HCT116 (cell line): ENCODE measurements around the gene PTPN4. TPM values are rescaled to one million over a fixed set of nuclear protein-coding genes. Genes with fewer than 3 reads are reported as not detected.

Experiments used
- ATAC-seq: fragments of 200-7000 bp; cut with Tn5 transposase; 2 replicates; pipeline ENCODE4 v1.9.1; 2020; ENCODE audit warnings: mild to moderate bottlenecking, moderate library complexity
- BruUV-seq: library from RNA; stranded (reverse); fragments of 400-500 nt; replicated peaks from 2 replicates; lab custom pipeline; 2021; lab: Mats Ljungman, UMichigan
- CTCF ChIA-PET: fragments of 300-600 bp; sonication (Branson Sonifier 250); formaldehyde crosslinking; loops from one replicate; lab custom pipeline; 2021; ENCODE audit warnings: antibody characterized with exemption; lab: Charles Lee
- POLR2A ChIA-PET: fragments of 300-600, 350-600 bp; sonication (Branson Sonifier 250); formaldehyde crosslinking; loops from one replicate; lab custom pipeline; 2021; ENCODE audit warnings: antibody characterized with exemption; lab: Charles Lee
- RAD21 ChIA-PET, 2 experiments: fragments of 300-600 bp; sonication (Branson Sonifier 250); formaldehyde crosslinking; loops; one replicate each; lab custom pipeline; 2023; ENCODE audit warnings: low total read pairs in 2 of 2; ENCODE audit not compliant: uncharacterized antibody in 2 of 2, unreplicated experiment in 2 of 2, low non-redundant PET in 1 of 2; lab: Charles Lee
- DNase-seq: peaks from one replicate; pipeline ENCODE4 v3.0.0-alpha.2; 2010; ENCODE audit warnings: low read depth, low spot score
- H2AFZ ChIP-seq: fragments of 200-600 bp; shearing (Covaris generic), sonication (generic); 2 replicates; pipeline ENCODE4 v1.6.1; 2017; ENCODE audit warnings: low read depth, mixed run types, mixed read lengths, antibody characterized with exemption, low read length; ENCODE audit not compliant: poor library complexity, severe bottlenecking
- H3K27ac ChIP-seq: 2 replicates; pipeline ENCODE4 v1.5.1; 2012; ENCODE audit warnings: low read depth, low read length
- H3K27me3 ChIP-seq: fragments of 200-600 bp; sonication (generic); 2 replicates; pipeline ENCODE4 v1.6.1; 2016; ENCODE audit warnings: mixed run types, low read length, mixed read lengths; ENCODE audit not compliant: insufficient read depth
- H3K36me3 ChIP-seq, 2 experiments: fragments of 200-500 bp in 1 of 2; fragments of 200-600 bp in 1 of 2; sonication (Bioruptor generic) in 1 of 2; sonication (generic) in 1 of 2; 2 replicates each; pipeline versions ENCODE4 v1.5.1 to v1.6.1; 2014 to 2016; ENCODE audit warnings: low read length in 2 of 2, inconsistent platforms in 1 of 2, mixed read lengths in 1 of 2, mixed run types in 1 of 2; ENCODE audit not compliant: insufficient read depth in 2 of 2, control insufficient read depth in 1 of 2
- H3K4me1 ChIP-seq, 2 experiments: fragments of 200-600 bp in 1 of 2; sonication (generic) in 1 of 2; 2 replicates each; pipeline versions ENCODE4 v1.5.1 to v1.6.1; 2012 to 2017; ENCODE audit warnings: low read length in 2 of 2, inconsistent platforms in 1 of 2, mild to moderate bottlenecking in 1 of 2, mixed read lengths in 1 of 2, mixed run types in 1 of 2, moderate library complexity in 1 of 2; ENCODE audit not compliant: insufficient read depth in 2 of 2, control insufficient read depth in 1 of 2
- H3K4me2 ChIP-seq: fragments of 200-600 bp; sonication (generic); 2 replicates; pipeline ENCODE4 v1.6.1; 2017; ENCODE audit warnings: mixed run types, low read length, mixed read lengths
- H3K4me3 ChIP-seq, 2 experiments: fragments of 200-600 bp in 1 of 2; sonication (generic) in 1 of 2; replicated peaks in 1 of 2; 2 replicates each; pipeline ENCODE4 v1.5.1; 2011 to 2016; ENCODE audit warnings: low read length in 2 of 2, control low read depth in 1 of 2, low read depth in 1 of 2, mild to moderate bottlenecking in 1 of 2, mixed read lengths in 1 of 2, mixed run types in 1 of 2
- H3K79me2 ChIP-seq: fragments of 200-600 bp; sonication (generic); 2 replicates; pipeline ENCODE4 v1.6.1; 2017; ENCODE audit warnings: mild to moderate bottlenecking, mixed run types, low read length, moderate library complexity, mixed read lengths; ENCODE audit not compliant: insufficient read depth
- H3K9ac ChIP-seq: fragments of 200-600 bp; sonication (generic); 2 replicates; pipeline ENCODE4 v1.6.1; 2016; ENCODE audit warnings: low read length, mixed read lengths
- H3K9me2 ChIP-seq: fragments of 200-600 bp; sonication (generic), shearing (Covaris generic); 2 replicates; pipeline ENCODE4 v1.6.1; 2017; ENCODE audit warnings: mixed run types, mild to moderate bottlenecking, moderate library complexity; ENCODE audit not compliant: insufficient read depth
- H3K9me3 ChIP-seq, 2 experiments: fragments of 200-500 bp in 1 of 2; fragments of 200-600 bp in 1 of 2; sonication (Bioruptor generic) in 1 of 2; sonication (generic) in 1 of 2; 2 replicates each; pipeline ENCODE4 v1.6.1; 2014 to 2017; ENCODE audit warnings: low read length in 2 of 2, mixed read lengths in 2 of 2, inconsistent platforms in 1 of 2, low read depth in 1 of 2, mild to moderate bottlenecking in 1 of 2, mixed run types in 1 of 2, moderate library complexity in 1 of 2; ENCODE audit not compliant: control insufficient read depth in 1 of 2, insufficient read depth in 1 of 2
- H4K20me1 ChIP-seq: fragments of 200-600 bp; sonication (generic), shearing (Covaris generic); 2 replicates; pipeline ENCODE4 v1.6.1; 2017; ENCODE audit warnings: mixed run types, mild to moderate bottlenecking, moderate library complexity; ENCODE audit not compliant: insufficient read depth
- CEBPB ChIP-seq: IDR thresholded peaks from 2 replicates; pipeline ENCODE4 v1.6.1; 2012; ENCODE audit warnings: low read depth
- EGR1 ChIP-seq: IDR thresholded peaks from 2 replicates; pipeline ENCODE4 v1.6.1; 2012; ENCODE audit warnings: low read depth
- ELF1 ChIP-seq: IDR thresholded peaks from 2 replicates; pipeline ENCODE4 v1.6.1; 2012; ENCODE audit warnings: low read depth, borderline replicate concordance
- EZH2 ChIP-seq: fragments of 200-600 bp; sonication (generic); IDR thresholded peaks from 2 replicates; pipeline ENCODE4 v1.6.1; 2017; ENCODE audit warnings: antibody characterized with exemption, mixed run types
- JUND ChIP-seq: IDR thresholded peaks from 2 replicates; pipeline ENCODE4 v1.6.1; 2012
- POLR2A ChIP-seq: IDR thresholded peaks from 2 replicates; pipeline ENCODE4 v1.7.0; 2011; ENCODE audit warnings: borderline replicate concordance; ENCODE audit not compliant: insufficient read depth, insufficient read length; ENCODE audit errors: extremely low read depth
- POLR2AphosphoS5 ChIP-seq: IDR thresholded peaks from 2 replicates; pipeline ENCODE4 v1.6.1; 2011; ENCODE audit warnings: mild to moderate bottlenecking, low read depth, low read length, moderate library complexity
- SIN3A ChIP-seq: IDR thresholded peaks from 2 replicates; pipeline ENCODE4 v1.6.1; 2012; ENCODE audit warnings: low read depth
- SP1 ChIP-seq: IDR thresholded peaks from 2 replicates; pipeline ENCODE4 v1.6.1; 2012; ENCODE audit warnings: low read depth
- YY1 ChIP-seq: IDR thresholded peaks from 2 replicates; pipeline ENCODE4 v1.6.1; 2011; ENCODE audit warnings: low read length, low read depth, moderate library complexity, mild to moderate bottlenecking; ENCODE audit not compliant: insufficient replicate concordance; ENCODE audit errors: extremely low read depth
- ZNF274 ChIP-seq: fragments of 200-500 bp; sonication (Bioruptor generic); IDR thresholded peaks from 2 replicates; pipeline ENCODE4 v1.6.1; 2014; ENCODE audit warnings: mild to moderate bottlenecking, low read depth, low read length, inconsistent platforms
- intact Hi-C: fragments of 100-400 bp; cut with micrococcal nuclease; formaldehyde crosslinking; loops from 2 replicates; pipeline ENCODE4 v1.10.0; 2022
- total RNA-seq: library from RNA; stranded (reverse); gene quantifications from one replicate; pipeline ENCODE4 v1.2.1, GENCODE V29; 2021; ENCODE audit not compliant: unreplicated experiment
- TF ChIP-seq, protein P1 (sequence below): IDR thresholded peaks from 2 replicates; pipeline ENCODE4 v1.6.1; 2012
- TF ChIP-seq, protein P2 (sequence below): IDR thresholded peaks from 2 replicates; pipeline ENCODE4 v1.6.1; 2012; ENCODE audit warnings: low read depth

PTPN4 gene
- total RNA-seq, 1 experiment from 2014 or later: 38.4 TPM

DNA sequence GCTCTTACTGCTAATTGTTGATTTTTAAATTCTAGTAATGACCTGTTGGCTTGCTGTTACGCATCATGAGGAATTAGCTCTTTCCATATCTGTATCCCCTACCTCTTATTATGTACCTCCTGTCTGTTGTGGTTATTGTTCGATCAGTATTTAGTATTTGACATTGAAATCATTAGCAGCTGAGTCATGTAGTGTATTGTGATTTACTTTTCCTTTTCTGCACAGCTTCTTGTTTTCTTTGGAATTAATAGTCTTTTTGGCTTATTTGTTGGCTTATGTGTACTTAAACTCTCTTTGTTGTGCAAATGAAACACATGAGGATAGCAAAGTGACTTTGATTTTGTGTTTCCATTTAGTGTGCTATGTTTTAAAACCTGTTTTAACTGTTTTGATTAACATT, 257.5 kb downstream of the PTPN4 start:
- ATAC-seq: no peak
- TF ChIP-seq, protein P1, sequence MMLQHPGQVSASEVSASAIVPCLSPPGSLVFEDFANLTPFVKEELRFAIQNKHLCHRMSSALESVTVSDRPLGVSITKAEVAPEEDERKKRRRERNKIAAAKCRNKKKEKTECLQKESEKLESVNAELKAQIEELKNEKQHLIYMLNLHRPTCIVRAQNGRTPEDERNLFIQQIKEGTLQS: no peak
- TF ChIP-seq, protein P2, sequence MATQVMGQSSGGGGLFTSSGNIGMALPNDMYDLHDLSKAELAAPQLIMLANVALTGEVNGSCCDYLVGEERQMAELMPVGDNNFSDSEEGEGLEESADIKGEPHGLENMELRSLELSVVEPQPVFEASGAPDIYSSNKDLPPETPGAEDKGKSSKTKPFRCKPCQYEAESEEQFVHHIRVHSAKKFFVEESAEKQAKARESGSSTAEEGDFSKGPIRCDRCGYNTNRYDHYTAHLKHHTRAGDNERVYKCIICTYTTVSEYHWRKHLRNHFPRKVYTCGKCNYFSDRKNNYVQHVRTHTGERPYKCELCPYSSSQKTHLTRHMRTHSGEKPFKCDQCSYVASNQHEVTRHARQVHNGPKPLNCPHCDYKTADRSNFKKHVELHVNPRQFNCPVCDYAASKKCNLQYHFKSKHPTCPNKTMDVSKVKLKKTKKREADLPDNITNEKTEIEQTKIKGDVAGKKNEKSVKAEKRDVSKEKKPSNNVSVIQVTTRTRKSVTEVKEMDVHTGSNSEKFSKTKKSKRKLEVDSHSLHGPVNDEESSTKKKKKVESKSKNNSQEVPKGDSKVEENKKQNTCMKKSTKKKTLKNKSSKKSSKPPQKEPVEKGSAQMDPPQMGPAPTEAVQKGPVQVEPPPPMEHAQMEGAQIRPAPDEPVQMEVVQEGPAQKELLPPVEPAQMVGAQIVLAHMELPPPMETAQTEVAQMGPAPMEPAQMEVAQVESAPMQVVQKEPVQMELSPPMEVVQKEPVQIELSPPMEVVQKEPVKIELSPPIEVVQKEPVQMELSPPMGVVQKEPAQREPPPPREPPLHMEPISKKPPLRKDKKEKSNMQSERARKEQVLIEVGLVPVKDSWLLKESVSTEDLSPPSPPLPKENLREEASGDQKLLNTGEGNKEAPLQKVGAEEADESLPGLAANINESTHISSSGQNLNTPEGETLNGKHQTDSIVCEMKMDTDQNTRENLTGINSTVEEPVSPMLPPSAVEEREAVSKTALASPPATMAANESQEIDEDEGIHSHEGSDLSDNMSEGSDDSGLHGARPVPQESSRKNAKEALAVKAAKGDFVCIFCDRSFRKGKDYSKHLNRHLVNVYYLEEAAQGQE: no peak
- Histone ChIP-seq H4K20me1 (no peaks in the 10 kb centered on the region), H3K9ac (no peak overlapping the region), H2AFZ (no peak overlapping the region), H3K27me3 (no peaks in the 10 kb centered on the region), H3K4me2 (no peak overlapping the region), H3K36me3 (no peaks in the 10 kb centered on the region), H3K9me2 (no peaks in the 10 kb centered on the region), H3K4me3 (no peak overlapping the region), H3K9me3 (no peaks in the 10 kb centered on the region), H3K79me2 (peaks cover 21% of the 10 kb centered on the region), H3K4me1 (peaks cover 3 to 20% of the 10 kb centered on the region in 2 experiments; a peak in 3 of 4 replicates), H3K27ac (no peak overlapping the region)
- ChIA-PET RAD21 (interaction anchor here in 1 of 2 experiments (0.6 kb wide), 1 partner anchor 223 kb away, joined by 3 read pairs; no protein-coding TSS in a partner anchor), POLR2A (no interaction called here), CTCF (no interaction called here)
- no peak for DNase-seq
- intact Hi-C loops: loop anchor here (10.0 kb wide), 1 partner anchor 312 kb away; no protein-coding TSS in a partner anchor
- no TSS peak for BruUV-seq

DNA sequence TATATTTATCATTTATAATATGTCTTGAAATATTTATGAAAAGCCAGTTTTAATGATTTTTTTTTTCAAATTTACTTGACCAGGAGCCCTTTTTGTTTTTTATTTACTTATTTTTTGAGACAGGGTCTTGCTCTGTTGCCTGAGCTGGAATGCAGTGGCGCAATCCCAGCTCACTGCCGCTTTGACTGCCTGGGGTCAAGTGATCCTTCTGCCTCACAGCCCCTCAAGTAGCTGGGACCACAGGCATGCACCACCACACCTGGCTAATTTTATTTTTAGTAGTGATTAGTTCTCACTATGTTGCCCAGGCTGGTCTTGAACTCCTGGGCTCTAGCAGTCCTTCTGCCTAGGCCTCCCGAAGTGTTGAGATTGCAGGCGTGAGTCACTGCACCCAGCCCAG, 258.8 kb downstream of the PTPN4 start:
- intact Hi-C loops: loop anchor here (10.0 kb wide), 1 partner anchor 314 kb away; no protein-coding TSS in a partner anchor
- POLR2A ChIA-PET: no interaction called here
- no peaks in the 10 kb centered on the region for H4K20me1 ChIP-seq
- H2AFZ ChIP-seq: no peak overlapping the region
- peaks cover 0 to 7% of the 10 kb centered on the region in 2 experiments; a peak in 2 of 4 replicates for H3K4me1 ChIP-seq
- RAD21 ChIA-PET: no interaction called here
- H3K79me2 ChIP-seq: peaks cover 21% of the 10 kb centered on the region
- H3K4me2 ChIP-seq: no peak overlapping the region
- ATAC-seq (no peak), DNase-seq (no peak)
- H3K9ac ChIP-seq: no peak overlapping the region
- H3K9me2 ChIP-seq: no peaks in the 10 kb centered on the region
- H3K27ac ChIP-seq: no peak overlapping the region
- no TSS peak for BruUV-seq
- CTCF ChIA-PET: no interaction called here
- no peak overlapping the region for H3K4me3 ChIP-seq
- no peaks in the 10 kb centered on the region for H3K9me3 ChIP-seq
- no peaks in the 10 kb centered on the region for H3K36me3 ChIP-seq
- no peaks in the 10 kb centered on the region for H3K27me3 ChIP-seq
- TF ChIP-seq POLR2A: no peak
- TF ChIP-seq CEBPB: no peak
- TF ChIP-seq SIN3A: no peak
- no peak for TF ChIP-seq ELF1
- TF ChIP-seq POLR2AphosphoS5: no peak
- TF ChIP-seq EZH2: no peak
- no peak for TF ChIP-seq EGR1
- no peak for TF ChIP-seq JUND
- TF ChIP-seq ZNF274: no peak
- TF ChIP-seq YY1: no peak
- TF ChIP-seq SP1: no peak
- TF ChIP-seq, protein P2: no peak
- TF ChIP-seq, protein P1: no peak
